ENCODE data around the gene ITLN2.
"Not testable (repeated sequence)": the region's sequence is repeated elsewhere in the genome, so short reads cannot be mapped to it uniquely, and the experiment has no call there.

Gene ITLN2

GRCh38 chr1:160907976-160908375 is 46.6 kb downstream of the ITLN2 start:
- no peak for DNase-seq (ENCODE audit: low read depth in 2 of 2, low spot score in 1 of 2)

GRCh38 chr1:160905617-160905989 is 49.0 kb downstream of the ITLN2 start:
- DNase-seq (ENCODE audit: low read depth in 2 of 2, low spot score in 1 of 2): no peak

GRCh38 chr1:160904783-160905616 is 49.6 kb downstream of the ITLN2 start:
- DNase-seq (ENCODE audit: low read depth in 2 of 2, low spot score in 1 of 2): no peak

- not testable (repeated sequence) for DNase-seq (ENCODE audit: low read depth in 2 of 2, low spot score in 1 of 2)
Observed at GRCh38 chr1:160902251-160902650, 52.4 kb downstream of the ITLN2 start.

GRCh38 chr1:160901768-160902167 is 52.8 kb downstream of the ITLN2 start:
- DNase-seq (ENCODE audit: low read depth in 2 of 2, low spot score in 1 of 2): no peak

GRCh38 chr1:160900683-160901082 is 53.9 kb downstream of the ITLN2 start:
- not testable (repeated sequence) for DNase-seq (ENCODE audit: low read depth in 2 of 2, low spot score in 1 of 2)
